ENCODE measurements around the gene FBXO30.

FBXO30 gene

GRCh38 chr6:145814035-145814500 lies 527 bp downstream of the FBXO30 start:
- H3K27ac ChIP-seq (ENCODE audit: low read length), result peak overlapping the region; percentile 84
- H3K4me2 ChIP-seq (ENCODE audit: insufficient read depth, low read length), result peak overlapping the region; percentile 74
- peak; percentile 19 for DNase-seq
- no peak for TF ChIP-seq EZH2 (IDR thresholded peaks at IDR 0.05; ENCODE audit: borderline replicate concordance, low read depth, low read length, severe bottlenecking)
- TF ChIP-seq, protein P1, sequence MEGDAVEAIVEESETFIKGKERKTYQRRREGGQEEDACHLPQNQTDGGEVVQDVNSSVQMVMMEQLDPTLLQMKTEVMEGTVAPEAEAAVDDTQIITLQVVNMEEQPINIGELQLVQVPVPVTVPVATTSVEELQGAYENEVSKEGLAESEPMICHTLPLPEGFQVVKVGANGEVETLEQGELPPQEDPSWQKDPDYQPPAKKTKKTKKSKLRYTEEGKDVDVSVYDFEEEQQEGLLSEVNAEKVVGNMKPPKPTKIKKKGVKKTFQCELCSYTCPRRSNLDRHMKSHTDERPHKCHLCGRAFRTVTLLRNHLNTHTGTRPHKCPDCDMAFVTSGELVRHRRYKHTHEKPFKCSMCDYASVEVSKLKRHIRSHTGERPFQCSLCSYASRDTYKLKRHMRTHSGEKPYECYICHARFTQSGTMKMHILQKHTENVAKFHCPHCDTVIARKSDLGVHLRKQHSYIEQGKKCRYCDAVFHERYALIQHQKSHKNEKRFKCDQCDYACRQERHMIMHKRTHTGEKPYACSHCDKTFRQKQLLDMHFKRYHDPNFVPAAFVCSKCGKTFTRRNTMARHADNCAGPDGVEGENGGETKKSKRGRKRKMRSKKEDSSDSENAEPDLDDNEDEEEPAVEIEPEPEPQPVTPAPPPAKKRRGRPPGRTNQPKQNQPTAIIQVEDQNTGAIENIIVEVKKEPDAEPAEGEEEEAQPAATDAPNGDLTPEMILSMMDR (IDR thresholded peaks at IDR 0.05; ENCODE audit: borderline replicate concordance, extremely low read depth, low read length, poor library complexity, severe bottlenecking), result no peak
- H3K79me2 ChIP-seq (ENCODE audit: insufficient read depth, low read length), result peaks cover 70% of the 10 kb centered on the region
- H3K4me1 ChIP-seq (ENCODE audit: insufficient read depth, low read length), result peaks cover 43% of the 10 kb centered on the region
- peak overlapping the region; percentile 85 to 88 for H3K4me3 ChIP-seq (ENCODE audit: low read depth in 1 of 2, low read length in 2 of 2)
- peak overlapping the region; percentile 89 for H2AFZ ChIP-seq (ENCODE audit: low read depth, low read length)
- H4K20me1 ChIP-seq (ENCODE audit: insufficient read depth, low read length), result no peaks in the 10 kb centered on the region; the same call in 1 of the 2 replicates
- H3K9ac ChIP-seq (ENCODE audit: low read depth, low read length), result peak overlapping the region; percentile 89
- H3K9me3 ChIP-seq (ENCODE audit: insufficient read depth, low read length, severe bottlenecking), result no peaks in the 10 kb centered on the region
- no peaks in the 10 kb centered on the region; the same call in 1 of the 2 replicates for H3K36me3 ChIP-seq (ENCODE audit: insufficient read depth, low read length)
- H3K27me3 ChIP-seq (ENCODE audit: insufficient read depth, low read length, poor library complexity), result no peaks in the 10 kb centered on the region
- peak; percentile 13; the same call in 2 of the 3 replicates for ATAC-seq (ENCODE audit: insufficient read depth, low read depth)

DNA sequence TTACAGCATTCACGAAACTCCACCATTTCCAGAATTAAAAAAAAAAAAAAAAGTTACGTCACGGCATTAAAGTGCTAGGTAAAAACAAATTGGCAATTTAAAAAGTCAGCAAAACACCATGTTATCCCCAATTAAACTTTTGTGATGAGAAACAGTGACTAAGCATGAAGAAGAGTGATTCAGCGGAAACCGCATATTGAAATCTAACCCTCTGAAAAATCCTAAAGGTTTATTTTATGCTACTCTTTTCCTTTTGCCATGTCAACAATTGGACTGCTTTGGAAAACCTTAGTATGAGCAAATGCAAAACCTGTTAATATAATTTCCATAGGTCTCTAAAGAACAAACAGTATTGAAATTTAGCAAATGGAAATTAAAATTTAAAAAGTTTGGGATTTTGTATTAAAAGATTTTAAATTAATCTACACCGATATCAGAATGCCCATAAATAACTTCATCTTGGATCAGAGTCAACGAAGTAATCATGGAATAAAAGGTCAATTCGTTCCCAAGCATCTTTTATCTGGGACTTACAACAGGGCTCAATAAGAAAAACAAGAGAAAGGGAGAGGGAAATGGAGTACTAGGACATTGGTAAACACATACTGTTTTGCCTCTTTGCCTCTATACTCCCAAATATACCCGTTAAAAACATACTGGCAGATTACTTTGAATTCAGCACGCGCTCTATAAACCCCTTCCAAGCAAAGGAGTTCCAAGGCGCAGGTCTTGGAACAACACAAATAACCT lies 1.1 kb downstream of the FBXO30 start:
- H3K9me3 ChIP-seq (ENCODE audit: insufficient read depth, low read length, severe bottlenecking), result no peaks in the 10 kb centered on the region
- peaks cover 75% of the 10 kb centered on the region for H3K79me2 ChIP-seq (ENCODE audit: insufficient read depth, low read length)
- ATAC-seq (ENCODE audit: insufficient read depth, low read depth) (no peak; the same call in 2 of the 3 replicates), DNase-seq (no peak)
- no peaks in the 10 kb centered on the region for H3K27me3 ChIP-seq (ENCODE audit: insufficient read depth, low read length, poor library complexity)
- H3K9ac ChIP-seq (ENCODE audit: low read depth, low read length), result peak overlapping the region; percentile 89
- no peaks in the 10 kb centered on the region; the same call in 1 of the 2 replicates for H4K20me1 ChIP-seq (ENCODE audit: insufficient read depth, low read length)
- peak overlapping the region; percentile 85 to 88 for H3K4me3 ChIP-seq (ENCODE audit: low read depth in 1 of 2, low read length in 2 of 2)
- H3K27ac ChIP-seq (ENCODE audit: low read length), result peak overlapping the region; percentile 84
- peaks cover 43% of the 10 kb centered on the region for H3K4me1 ChIP-seq (ENCODE audit: insufficient read depth, low read length)
- H2AFZ ChIP-seq (ENCODE audit: low read depth, low read length), result peak overlapping the region; percentile 89
- H3K4me2 ChIP-seq (ENCODE audit: insufficient read depth, low read length), result peak overlapping the region; percentile 74
- TF ChIP-seq, protein P1 (IDR thresholded peaks at IDR 0.05; ENCODE audit: borderline replicate concordance, extremely low read depth, low read length, poor library complexity, severe bottlenecking), result no peak
- no peak for TF ChIP-seq EZH2 (IDR thresholded peaks at IDR 0.05; ENCODE audit: borderline replicate concordance, low read depth, low read length, severe bottlenecking)
- H3K36me3 ChIP-seq (ENCODE audit: insufficient read depth, low read length), result no peaks in the 10 kb centered on the region; the same call in 1 of the 2 replicates

DNA sequence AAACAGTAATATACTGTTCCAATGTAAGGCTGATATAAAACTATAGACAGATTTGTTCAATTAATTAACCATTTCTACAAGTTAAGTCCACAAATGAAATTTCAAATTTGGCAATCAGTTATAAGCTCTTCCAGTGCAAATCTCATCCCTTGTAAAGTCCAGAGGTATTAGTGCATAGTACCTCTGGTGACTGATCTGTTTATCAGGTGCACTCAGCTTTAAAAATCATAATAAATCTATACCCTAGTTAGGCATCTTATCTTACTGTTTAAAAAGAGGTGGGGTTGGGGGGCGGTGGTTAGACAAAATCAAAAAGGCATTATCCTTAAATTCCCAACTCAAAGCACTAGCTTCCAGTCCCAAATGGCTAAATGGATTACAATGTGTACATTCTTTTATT lies 2.9 kb downstream of the FBXO30 start:
- Histone ChIP-seq H3K9me3 (ENCODE audit: insufficient read depth, low read length, severe bottlenecking) (no peaks in the 10 kb centered on the region), H3K36me3 (ENCODE audit: insufficient read depth, low read length) (no peaks in the 10 kb centered on the region; the same call in 1 of the 2 replicates), H4K20me1 (ENCODE audit: insufficient read depth, low read length) (no peaks in the 10 kb centered on the region; the same call in 1 of the 2 replicates), H3K27ac (ENCODE audit: low read length) (no peak overlapping the region), H2AFZ (ENCODE audit: low read depth, low read length) (no peak overlapping the region), H3K27me3 (ENCODE audit: insufficient read depth, low read length, poor library complexity) (no peaks in the 10 kb centered on the region), H3K4me1 (ENCODE audit: insufficient read depth, low read length) (peaks cover 42% of the 10 kb centered on the region), H3K9ac (ENCODE audit: low read depth, low read length) (no peak overlapping the region), H3K79me2 (ENCODE audit: insufficient read depth, low read length) (peaks cover 88% of the 10 kb centered on the region), H3K4me2 (ENCODE audit: insufficient read depth, low read length) (peak overlapping the region; percentile 74; the same call in 1 of the 2 replicates), H3K4me3 (ENCODE audit: low read depth in 1 of 2, low read length in 2 of 2) (no peak overlapping the region)
- ATAC-seq (ENCODE audit: insufficient read depth, low read depth), result no peak
- no peak for TF ChIP-seq EZH2 (IDR thresholded peaks at IDR 0.05; ENCODE audit: borderline replicate concordance, low read depth, low read length, severe bottlenecking)
- TF ChIP-seq, protein P1 (IDR thresholded peaks at IDR 0.05; ENCODE audit: borderline replicate concordance, extremely low read depth, low read length, poor library complexity, severe bottlenecking), result no peak
- DNase-seq, result no peak
